Smooth muscle cell of bladder (primary cell): Measurements from ENCODE around the gene HSPA13. TPM values are rescaled to one million over a fixed set of nuclear protein-coding genes. Genes with fewer than 3 reads are reported as not detected.

Experiments used
- total RNA-seq: library from RNA; depleted of rRNA; stranded (reverse); fragments of >200 nt; gene quantifications from 2 replicates; pipeline ENCODE4 v1.2.3, GENCODE V29; 2014

Gene HSPA13, protein sequence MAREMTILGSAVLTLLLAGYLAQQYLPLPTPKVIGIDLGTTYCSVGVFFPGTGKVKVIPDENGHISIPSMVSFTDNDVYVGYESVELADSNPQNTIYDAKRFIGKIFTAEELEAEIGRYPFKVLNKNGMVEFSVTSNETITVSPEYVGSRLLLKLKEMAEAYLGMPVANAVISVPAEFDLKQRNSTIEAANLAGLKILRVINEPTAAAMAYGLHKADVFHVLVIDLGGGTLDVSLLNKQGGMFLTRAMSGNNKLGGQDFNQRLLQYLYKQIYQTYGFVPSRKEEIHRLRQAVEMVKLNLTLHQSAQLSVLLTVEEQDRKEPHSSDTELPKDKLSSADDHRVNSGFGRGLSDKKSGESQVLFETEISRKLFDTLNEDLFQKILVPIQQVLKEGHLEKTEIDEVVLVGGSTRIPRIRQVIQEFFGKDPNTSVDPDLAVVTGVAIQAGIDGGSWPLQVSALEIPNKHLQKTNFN
- 53.6 and 61.2 TPM in 2 replicates for total RNA-seq

DNA sequence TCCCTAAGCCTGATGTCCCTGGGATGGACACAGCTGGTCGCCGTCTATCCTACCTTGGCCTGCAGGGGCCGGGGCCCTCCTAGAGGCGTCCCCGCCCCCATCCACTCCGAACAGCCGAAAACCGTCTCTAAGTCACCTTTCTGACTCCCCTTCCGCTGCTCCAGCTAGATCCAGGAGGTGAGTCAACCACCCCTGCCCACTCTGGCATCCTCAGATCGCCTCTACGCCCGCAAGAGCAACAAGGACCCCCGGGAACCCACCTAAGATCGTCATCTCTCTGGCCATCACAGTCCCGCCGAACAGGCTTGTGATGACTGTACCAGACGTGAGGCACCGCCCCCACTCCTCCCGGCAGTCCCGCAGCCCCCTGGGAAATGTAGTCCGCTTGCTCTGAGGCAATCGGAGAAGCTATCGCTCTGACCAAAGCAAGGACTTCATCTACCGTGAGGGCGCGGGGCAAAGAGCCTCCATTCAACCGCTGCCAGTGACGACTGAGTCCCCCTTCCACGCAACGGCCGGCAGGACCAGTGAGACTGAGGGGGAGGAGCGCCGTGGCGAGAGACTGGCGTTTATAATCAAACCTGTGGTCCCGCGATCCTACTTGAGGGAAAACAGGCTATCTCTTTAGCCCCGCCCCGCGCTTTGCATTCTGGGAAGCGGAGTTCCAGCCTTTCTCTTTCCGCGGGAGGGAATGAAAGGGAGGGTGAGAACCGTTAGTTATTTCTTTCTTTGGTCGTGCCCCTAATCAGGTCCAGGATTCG, at the start of gene HSPA13:
Gene HSPA13, minus strand, starts transcription at position 312 of the 761 bp plus-strand sequence. Its CDS starts 27 bp downstream, at position 285.

Other genes starting within 250 kb of the HSPA13 start
- gene LIPI, start 172.2 kb downstream of the HSPA13 start, total RNA-seq: not detected in 2 replicates
- not detected in 2 replicates for gene RBM11, start 167.0 kb downstream of the HSPA13 start, total RNA-seq
- 0.09 TPM in 1 of 2 replicates, not detected in the other for gene SAMSN1, start 163.2 kb upstream of the HSPA13 start, total RNA-seq